Upper lobe of left lung (tissue), 4 donors: ENCODE data around the gene PRKD2.

Source experiments
- CTCF ChIP-seq, 6 experiments: fragments of 450-650 bp in 4 of 6; fragments of 200-600 bp in 2 of 6; sonication (generic) in 2 of 6; IDR thresholded peaks; one replicate each; pipeline ENCODE4 v1.5.1; 2016 to 2019; ENCODE audit warnings: antibody characterized with exemption in 6 of 6
- EP300 ChIP-seq, 4 donors: sonication (generic); formaldehyde crosslinking; IDR thresholded peaks; one replicate each; pipeline ENCODE4 v1.5.1; 2017; ENCODE audit warnings: antibody characterized with exemption in 4 of 4, control low read depth in 2 of 4
- POLR2A ChIP-seq, 4 donors: fragments of 450-650 bp; IDR thresholded peaks; one replicate each; pipeline ENCODE4 v1.5.1; 2016 to 2017; ENCODE audit warnings: antibody characterized with exemption in 4 of 4, mild to moderate bottlenecking in 2 of 4
- POLR2AphosphoS5 ChIP-seq, 2 donors: sonication (generic); formaldehyde crosslinking; IDR thresholded peaks; one replicate each; pipeline ENCODE4 v1.5.1; 2017; ENCODE audit warnings: antibody characterized with exemption in 2 of 2

- TF ChIP-seq CTCF (IDR thresholded peaks at IDR 0.05) (no peak), POLR2A (IDR thresholded peaks at IDR 0.05) (no peak), EP300 (IDR thresholded peaks at IDR 0.05) (no peak), POLR2AphosphoS5 (IDR thresholded peaks at IDR 0.05) (no peak)
Observed at GRCh38 chr19:46674416-46675178, 42.3 kb downstream of the PRKD2 start.
